ENCODE data around the gene SPATS2.

Gene SPATS2

DNA sequence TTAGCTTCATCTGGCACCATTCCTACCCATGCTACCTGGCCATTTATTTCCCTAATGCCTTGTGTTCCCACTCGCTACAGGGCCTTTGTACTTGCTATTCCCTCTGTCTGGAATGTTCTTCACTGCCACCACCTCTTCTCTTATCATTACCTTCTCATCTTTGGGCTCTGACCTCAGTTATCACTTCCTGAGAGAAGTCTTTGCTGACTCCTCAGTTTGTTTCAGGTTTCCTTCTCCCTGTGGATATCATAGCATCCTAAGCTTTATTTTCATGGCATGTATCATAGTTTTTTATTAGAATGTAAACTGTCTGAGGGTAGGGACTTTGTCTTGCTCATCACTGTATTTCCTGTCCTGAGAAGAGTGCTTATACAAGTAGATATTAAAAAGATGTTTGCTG lies 29.7 kb downstream of the SPATS2 start:
- TF ChIP-seq FOXM1 (IDR thresholded peaks at IDR 0.05; ENCODE audit: borderline replicate concordance, low read depth) (no peak), TEAD4 (IDR thresholded peaks at IDR 0.05) (no peak), CREB1 (IDR thresholded peaks at IDR 0.05; ENCODE audit: low read depth) (no peak), TAF1 (IDR thresholded peaks at IDR 0.05; ENCODE audit: low read depth) (no peak), NFIC (IDR thresholded peaks at IDR 0.05) (no peak), EP300 (IDR thresholded peaks at IDR 0.05; ENCODE audit: borderline replicate concordance) (no peak), YY1 (IDR thresholded peaks at IDR 0.05; ENCODE audit: low read depth) (no peak), ZBTB7A (IDR thresholded peaks at IDR 0.05; ENCODE audit: low read depth) (no peak), EGR1 (IDR thresholded peaks at IDR 0.05) (no peak), RAD21 (IDR thresholded peaks at IDR 0.05; ENCODE audit: low read depth) (no peak), CEBPB (IDR thresholded peaks at IDR 0.05) (no peak), TCF12 (IDR thresholded peaks at IDR 0.05; ENCODE audit: low read depth) (no peak)
- TF ChIP-seq, protein P1, sequence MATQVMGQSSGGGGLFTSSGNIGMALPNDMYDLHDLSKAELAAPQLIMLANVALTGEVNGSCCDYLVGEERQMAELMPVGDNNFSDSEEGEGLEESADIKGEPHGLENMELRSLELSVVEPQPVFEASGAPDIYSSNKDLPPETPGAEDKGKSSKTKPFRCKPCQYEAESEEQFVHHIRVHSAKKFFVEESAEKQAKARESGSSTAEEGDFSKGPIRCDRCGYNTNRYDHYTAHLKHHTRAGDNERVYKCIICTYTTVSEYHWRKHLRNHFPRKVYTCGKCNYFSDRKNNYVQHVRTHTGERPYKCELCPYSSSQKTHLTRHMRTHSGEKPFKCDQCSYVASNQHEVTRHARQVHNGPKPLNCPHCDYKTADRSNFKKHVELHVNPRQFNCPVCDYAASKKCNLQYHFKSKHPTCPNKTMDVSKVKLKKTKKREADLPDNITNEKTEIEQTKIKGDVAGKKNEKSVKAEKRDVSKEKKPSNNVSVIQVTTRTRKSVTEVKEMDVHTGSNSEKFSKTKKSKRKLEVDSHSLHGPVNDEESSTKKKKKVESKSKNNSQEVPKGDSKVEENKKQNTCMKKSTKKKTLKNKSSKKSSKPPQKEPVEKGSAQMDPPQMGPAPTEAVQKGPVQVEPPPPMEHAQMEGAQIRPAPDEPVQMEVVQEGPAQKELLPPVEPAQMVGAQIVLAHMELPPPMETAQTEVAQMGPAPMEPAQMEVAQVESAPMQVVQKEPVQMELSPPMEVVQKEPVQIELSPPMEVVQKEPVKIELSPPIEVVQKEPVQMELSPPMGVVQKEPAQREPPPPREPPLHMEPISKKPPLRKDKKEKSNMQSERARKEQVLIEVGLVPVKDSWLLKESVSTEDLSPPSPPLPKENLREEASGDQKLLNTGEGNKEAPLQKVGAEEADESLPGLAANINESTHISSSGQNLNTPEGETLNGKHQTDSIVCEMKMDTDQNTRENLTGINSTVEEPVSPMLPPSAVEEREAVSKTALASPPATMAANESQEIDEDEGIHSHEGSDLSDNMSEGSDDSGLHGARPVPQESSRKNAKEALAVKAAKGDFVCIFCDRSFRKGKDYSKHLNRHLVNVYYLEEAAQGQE (IDR thresholded peaks at IDR 0.05; ENCODE audit: low read depth), result no peak
- TF ChIP-seq, protein P2, sequence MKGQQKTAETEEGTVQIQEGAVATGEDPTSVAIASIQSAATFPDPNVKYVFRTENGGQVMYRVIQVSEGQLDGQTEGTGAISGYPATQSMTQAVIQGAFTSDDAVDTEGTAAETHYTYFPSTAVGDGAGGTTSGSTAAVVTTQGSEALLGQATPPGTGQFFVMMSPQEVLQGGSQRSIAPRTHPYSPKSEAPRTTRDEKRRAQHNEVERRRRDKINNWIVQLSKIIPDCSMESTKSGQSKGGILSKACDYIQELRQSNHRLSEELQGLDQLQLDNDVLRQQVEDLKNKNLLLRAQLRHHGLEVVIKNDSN (IDR thresholded peaks at IDR 0.05), result no peak
- TF ChIP-seq, protein P3, sequence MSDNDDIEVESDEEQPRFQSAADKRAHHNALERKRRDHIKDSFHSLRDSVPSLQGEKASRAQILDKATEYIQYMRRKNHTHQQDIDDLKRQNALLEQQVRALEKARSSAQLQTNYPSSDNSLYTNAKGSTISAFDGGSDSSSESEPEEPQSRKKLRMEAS (IDR thresholded peaks at IDR 0.05), result no peak

DNA sequence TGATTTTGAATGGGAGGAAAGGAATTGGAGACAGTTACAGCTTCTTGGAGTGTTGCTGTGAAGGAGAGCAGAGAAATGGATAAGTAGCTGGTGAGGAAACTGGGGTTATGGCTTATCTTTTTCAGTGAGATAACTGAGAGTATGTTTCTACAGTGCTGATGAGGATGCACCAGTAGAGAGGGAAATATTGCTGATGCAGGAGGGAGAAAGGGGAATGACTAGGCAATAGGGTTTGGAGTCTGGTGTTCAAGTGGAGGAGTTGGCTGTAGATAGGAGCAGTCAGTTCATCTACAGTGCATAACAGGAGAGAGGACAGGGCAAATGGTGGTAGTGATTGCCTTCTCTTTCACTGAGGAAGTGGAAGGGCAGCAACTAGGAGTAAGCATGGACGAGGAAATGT lies 33.0 kb downstream of the SPATS2 start:
- TF ChIP-seq EP300 (IDR thresholded peaks at IDR 0.05; ENCODE audit: borderline replicate concordance) (no peak), YY1 (IDR thresholded peaks at IDR 0.05; ENCODE audit: low read depth) (no peak), TCF12 (IDR thresholded peaks at IDR 0.05; ENCODE audit: low read depth) (no peak), ZBTB7A (IDR thresholded peaks at IDR 0.05; ENCODE audit: low read depth) (no peak), RAD21 (IDR thresholded peaks at IDR 0.05; ENCODE audit: low read depth) (no peak), EGR1 (IDR thresholded peaks at IDR 0.05) (no peak), CREB1 (IDR thresholded peaks at IDR 0.05; ENCODE audit: low read depth) (no peak), CEBPB (IDR thresholded peaks at IDR 0.05) (no peak), FOXM1 (IDR thresholded peaks at IDR 0.05; ENCODE audit: borderline replicate concordance, low read depth) (no peak), TEAD4 (IDR thresholded peaks at IDR 0.05) (no peak), TAF1 (IDR thresholded peaks at IDR 0.05; ENCODE audit: low read depth) (no peak)
- TF ChIP-seq, protein P1 (IDR thresholded peaks at IDR 0.05; ENCODE audit: low read depth), result no peak

DNA sequence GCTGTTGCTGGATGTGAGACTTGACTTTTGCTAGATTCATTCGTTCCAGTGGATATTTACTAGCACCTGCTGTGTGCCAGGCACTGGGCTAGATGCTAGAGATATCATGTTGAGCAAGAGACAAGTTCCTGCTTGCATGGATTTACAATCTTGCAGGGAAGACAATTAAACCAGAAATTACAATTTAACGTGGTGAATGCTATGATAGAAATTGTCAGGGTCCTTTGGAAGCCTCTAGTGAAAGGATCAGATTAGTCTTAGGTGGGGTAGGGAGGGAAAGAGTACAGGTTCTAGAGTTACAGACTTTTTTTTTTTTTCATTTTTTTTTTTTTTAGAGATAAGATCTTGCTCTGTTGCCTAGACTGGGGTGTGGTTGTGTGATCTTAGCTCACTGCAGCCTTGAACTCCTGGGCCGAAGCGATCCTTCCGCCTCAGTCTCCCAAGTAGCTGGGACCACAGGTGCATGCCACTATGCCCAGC lies 36.7 kb downstream of the SPATS2 start:
- TF ChIP-seq CREB1 (IDR thresholded peaks at IDR 0.05; ENCODE audit: low read depth) (no peak), NFIC (IDR thresholded peaks at IDR 0.05) (no peak), TAF1 (IDR thresholded peaks at IDR 0.05; ENCODE audit: low read depth) (no peak), RAD21 (IDR thresholded peaks at IDR 0.05; ENCODE audit: low read depth) (no peak), CEBPB (IDR thresholded peaks at IDR 0.05) (no peak), ZBTB7A (IDR thresholded peaks at IDR 0.05; ENCODE audit: low read depth) (no peak), FOXM1 (IDR thresholded peaks at IDR 0.05; ENCODE audit: borderline replicate concordance, low read depth) (no peak), YY1 (IDR thresholded peaks at IDR 0.05; ENCODE audit: low read depth) (no peak), EGR1 (IDR thresholded peaks at IDR 0.05) (no peak), TEAD4 (IDR thresholded peaks at IDR 0.05) (no peak), EP300 (IDR thresholded peaks at IDR 0.05; ENCODE audit: borderline replicate concordance) (no peak)
- TF ChIP-seq, protein P3 (IDR thresholded peaks at IDR 0.05), result no peak
- TF ChIP-seq, protein P1 (IDR thresholded peaks at IDR 0.05; ENCODE audit: low read depth), result no peak
- TF ChIP-seq, protein P2 (IDR thresholded peaks at IDR 0.05), result no peak

DNA sequence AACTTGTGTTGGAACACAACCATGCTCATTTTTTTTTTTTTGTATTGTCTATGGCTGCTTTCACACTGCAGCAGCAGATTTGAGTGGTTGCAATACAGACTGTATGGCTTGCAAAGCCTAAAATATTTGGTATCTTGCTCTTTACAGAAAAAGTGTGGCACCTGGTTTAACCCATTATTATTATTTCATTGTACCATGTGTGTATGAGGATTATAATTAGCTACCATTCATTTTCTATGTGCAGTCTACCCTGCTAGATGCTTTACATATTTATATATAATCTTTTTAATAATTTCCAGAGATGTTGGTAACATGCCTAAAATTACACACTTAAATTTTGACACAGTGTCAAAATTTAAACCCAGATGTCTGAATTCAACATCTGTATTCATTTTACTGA lies 37.7 kb downstream of the SPATS2 start:
- TF ChIP-seq TEAD4 (IDR thresholded peaks at IDR 0.05) (no peak), EGR1 (IDR thresholded peaks at IDR 0.05) (no peak), TCF12 (IDR thresholded peaks at IDR 0.05; ENCODE audit: low read depth) (no peak), FOXM1 (IDR thresholded peaks at IDR 0.05; ENCODE audit: borderline replicate concordance, low read depth) (no peak), RAD21 (IDR thresholded peaks at IDR 0.05; ENCODE audit: low read depth) (no peak), EP300 (IDR thresholded peaks at IDR 0.05; ENCODE audit: borderline replicate concordance) (no peak), NFIC (IDR thresholded peaks at IDR 0.05) (no peak), ZBTB7A (IDR thresholded peaks at IDR 0.05; ENCODE audit: low read depth) (no peak), TAF1 (IDR thresholded peaks at IDR 0.05; ENCODE audit: low read depth) (no peak), CREB1 (IDR thresholded peaks at IDR 0.05; ENCODE audit: low read depth) (no peak)
- TF ChIP-seq, protein P3 (IDR thresholded peaks at IDR 0.05), result no peak

All from Ishikawa (cell line).